GM18870 (cell line): ENCODE measurements around the gene NSD2.
A peak's percentile ranks its signal among the peaks of the same experiment; 100 is the strongest.
"Not testable (repeated sequence)": the region's sequence is repeated elsewhere in the genome, so short reads cannot be mapped to it uniquely, and the experiment has no call there.

Experiments used
- ATAC-seq: cut with Tn5 transposase; IDR thresholded peaks from one replicate; pipeline ENCODE4 v1.9.1; 2021; ENCODE audit warnings: moderate library complexity; ENCODE audit not compliant: unreplicated experiment

Gene NSD2

DNA sequence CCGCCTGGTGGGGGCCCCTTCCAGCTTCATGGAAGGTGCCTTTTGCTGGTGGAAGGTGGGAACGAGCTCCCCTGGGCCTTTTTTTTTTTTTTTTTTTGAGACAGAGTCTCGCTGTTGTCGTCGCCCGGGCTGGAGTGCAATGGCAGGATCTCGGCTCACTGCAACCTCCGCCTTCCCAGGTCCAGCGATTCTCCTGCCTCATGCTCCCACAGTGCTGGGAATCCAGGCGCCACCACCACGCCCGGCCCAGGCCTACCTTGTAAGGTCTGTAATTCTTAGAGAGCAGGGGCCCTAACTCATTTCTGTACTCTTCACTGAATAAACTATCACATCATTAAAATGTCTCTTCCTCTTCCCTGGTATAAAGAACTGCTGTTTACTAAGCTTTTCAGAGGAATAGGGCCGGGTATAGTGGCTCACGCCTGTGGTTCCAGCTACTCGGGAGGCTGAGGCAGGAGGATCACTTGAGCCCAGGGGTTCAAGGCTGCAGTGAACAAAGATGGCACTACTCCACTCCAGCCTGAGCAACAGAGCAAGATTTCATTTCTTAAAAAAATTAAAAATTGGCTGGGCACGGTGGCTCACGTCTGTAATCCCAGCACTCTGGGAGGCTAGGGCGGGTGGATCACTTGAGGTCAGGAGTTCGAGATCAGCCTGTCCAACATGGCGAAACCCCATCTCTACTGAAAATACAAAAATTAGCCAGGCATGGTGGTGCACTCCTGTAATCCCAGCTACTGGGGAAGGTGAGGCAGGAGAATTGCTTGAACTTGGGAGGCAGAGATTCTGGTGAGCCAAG is 122.7 kb downstream of the NSD2 start:
- ATAC-seq: not testable (repeated sequence)

DNA sequence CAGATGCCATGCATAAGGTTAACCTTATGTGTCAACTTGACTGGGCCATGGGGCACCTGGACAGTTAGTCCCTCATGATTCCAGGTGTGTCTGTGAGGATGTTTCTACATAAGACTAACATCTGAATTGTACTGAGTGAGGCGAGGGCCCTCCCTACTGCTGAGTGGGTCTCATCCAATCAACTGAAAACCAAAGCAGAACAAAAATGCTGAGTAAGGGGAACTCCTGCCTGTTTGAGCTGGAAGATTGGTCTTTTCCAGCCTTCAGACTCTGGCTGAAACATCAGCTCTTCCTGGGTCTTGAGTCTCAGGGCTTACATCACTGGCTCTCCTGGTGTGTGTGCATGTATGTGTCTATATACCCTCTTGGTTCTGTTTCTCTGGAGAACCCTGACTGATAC is 123.7 kb downstream of the NSD2 start:
- ATAC-seq: no peak

DNA sequence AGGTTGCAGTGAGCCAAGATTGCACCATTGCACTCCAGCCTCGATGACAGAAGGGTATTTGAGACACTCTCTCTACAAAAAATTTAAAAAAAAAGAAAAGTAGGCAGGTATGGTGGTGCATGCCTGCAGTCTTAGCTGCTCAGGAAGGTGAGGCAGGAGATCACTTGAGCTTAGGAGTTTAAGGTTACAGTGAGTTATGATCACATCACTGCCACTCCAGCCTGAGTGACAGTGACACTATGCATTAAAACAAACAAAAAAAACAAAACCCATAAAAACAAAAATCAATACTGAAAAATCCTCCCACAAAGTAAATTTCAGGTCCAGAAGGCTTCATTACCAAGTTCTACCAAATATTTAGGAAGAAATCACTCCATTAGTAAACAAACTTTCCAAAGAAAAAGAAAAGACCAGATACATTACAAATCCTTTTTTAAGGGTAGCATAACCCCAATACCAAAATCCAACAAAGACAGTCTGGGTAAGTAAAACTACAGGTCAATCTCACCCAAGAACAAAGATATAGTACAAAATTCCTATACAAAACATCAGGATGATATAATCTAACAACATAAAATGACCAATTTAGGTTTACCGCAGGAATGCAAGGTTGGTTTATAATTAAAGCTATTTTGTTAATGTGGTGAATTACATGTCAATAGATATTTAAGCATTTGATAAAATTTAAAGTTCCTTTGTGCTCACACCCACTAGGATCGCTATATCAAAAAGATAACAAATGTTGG is 125.8 kb downstream of the NSD2 start:
- ATAC-seq: no peak

DNA sequence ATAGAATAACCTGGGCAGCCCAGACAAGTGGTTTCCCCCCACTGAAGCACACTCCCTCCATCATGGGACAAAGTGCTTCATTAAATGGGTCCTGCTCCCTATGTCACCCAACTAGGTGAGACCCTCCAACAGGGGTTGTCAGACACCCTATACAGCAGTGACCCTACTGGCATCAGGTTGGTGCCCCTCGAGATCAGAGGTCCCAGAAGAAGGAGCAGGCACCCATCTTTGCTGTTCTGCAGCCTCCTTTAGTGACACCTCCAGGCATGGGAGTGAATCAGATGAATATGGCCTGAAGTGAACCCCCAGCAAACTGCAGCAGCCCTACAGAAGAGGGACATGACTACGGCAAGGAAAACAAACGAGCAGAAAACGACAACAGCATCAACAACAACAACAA is 126.5 kb downstream of the NSD2 start:
- no peak for ATAC-seq

DNA sequence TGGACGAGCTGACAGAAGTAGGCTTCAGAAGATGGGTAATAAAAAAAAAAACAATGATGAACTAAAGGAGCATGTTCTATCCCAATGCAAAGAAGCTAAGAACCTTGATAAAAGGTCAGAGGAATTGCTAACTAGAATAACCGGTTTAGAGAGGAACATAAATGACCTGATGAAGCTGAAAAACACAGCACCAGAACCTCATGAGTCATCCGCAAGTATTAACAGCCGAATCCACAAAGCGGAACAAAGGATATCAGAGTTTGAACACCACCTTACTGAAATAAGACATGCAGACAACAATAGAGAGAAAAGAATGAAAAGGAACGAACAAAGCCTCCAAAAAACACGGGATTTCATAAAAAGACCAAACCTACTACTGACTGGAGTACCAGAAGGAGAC is 127.1 kb downstream of the NSD2 start:
- no peak for ATAC-seq

DNA sequence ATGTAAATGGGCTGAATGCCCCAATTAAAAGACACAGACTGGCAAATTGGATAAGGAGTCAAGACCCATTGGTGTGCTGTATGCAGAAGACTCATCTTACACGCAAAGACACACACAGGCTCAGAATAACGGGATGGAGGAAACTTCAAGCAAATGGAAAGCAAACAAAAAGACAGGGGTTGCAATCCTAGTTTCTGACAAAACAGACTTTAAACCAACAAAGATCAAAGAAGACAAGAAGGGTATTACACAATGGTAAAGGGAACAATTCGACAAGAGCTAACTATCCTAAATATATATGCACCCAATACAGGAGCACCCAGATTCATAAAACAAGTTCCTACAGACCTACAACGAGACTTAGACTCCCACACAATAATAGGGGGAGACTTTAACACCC is 128.1 kb downstream of the NSD2 start:
- not testable (repeated sequence) for ATAC-seq

DNA sequence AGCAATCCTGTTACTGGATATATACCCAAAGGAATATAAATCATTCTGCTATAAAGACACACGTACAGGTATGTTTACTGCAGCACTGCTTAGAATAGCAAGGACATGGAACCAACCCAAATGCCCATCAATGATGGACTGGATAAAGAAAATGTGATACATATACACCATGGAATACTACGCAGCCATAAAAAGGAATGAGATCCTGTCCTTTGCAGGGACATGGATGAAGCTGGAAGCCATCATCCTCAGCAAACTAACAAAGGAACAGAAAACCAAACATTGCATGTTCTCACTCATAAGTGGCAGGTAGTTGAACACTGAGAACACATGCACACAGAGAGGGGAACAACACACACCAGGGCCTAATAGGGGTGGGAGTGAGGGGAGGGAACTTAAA is 132.2 kb downstream of the NSD2 start:
- ATAC-seq: not testable (repeated sequence)

DNA sequence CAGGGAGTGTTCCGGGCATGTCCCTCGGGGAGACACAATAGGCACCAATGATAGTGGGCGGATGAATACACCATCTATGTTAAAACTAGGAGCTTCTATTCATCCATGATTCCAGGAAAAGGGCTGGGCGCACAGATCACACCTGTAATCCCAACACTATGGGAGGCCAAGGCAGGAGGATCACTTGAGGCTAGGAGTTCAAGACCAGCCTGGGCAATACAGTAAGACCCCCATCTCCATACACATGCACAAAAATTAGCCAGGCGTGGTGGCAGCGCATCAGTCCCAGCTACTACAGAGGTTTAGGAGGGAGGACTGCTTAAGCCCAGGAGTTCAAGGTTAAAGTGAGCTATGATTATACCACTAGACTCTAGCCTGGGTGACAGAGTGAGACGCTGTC is 135.2 kb downstream of the NSD2 start:
- ATAC-seq: no peak

DNA sequence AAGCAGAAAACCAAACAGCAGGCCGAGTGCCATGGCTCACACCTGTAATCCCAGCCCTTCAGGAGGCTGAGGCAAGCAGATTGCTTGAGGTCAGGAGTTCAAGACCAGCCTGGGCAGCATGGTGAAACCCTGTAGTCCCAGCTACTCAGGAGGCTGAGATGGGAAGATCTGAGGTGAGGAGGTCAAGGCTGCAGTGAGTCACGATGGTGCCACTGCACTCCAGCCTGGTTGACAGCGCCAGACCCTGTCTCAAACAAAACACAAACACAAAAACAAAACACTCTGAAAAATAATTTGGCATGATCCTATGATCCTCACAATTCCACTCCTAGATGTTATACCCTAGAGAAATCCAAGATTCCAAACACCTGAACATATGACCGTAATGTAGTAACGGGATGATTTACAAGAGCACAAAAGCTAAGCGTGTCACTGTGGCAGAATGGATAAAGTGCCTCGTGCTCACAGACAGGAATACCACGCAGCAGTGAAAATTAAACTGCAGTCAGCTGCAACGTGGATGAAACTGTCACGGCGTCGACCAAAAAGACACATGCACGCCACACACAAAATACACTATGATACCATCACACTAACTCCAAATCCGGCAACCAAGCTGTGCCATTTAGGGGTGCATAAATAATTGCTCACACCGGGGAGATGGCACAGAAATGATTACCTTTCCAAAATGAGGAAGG is 135.9 kb downstream of the NSD2 start:
- no peak for ATAC-seq

DNA sequence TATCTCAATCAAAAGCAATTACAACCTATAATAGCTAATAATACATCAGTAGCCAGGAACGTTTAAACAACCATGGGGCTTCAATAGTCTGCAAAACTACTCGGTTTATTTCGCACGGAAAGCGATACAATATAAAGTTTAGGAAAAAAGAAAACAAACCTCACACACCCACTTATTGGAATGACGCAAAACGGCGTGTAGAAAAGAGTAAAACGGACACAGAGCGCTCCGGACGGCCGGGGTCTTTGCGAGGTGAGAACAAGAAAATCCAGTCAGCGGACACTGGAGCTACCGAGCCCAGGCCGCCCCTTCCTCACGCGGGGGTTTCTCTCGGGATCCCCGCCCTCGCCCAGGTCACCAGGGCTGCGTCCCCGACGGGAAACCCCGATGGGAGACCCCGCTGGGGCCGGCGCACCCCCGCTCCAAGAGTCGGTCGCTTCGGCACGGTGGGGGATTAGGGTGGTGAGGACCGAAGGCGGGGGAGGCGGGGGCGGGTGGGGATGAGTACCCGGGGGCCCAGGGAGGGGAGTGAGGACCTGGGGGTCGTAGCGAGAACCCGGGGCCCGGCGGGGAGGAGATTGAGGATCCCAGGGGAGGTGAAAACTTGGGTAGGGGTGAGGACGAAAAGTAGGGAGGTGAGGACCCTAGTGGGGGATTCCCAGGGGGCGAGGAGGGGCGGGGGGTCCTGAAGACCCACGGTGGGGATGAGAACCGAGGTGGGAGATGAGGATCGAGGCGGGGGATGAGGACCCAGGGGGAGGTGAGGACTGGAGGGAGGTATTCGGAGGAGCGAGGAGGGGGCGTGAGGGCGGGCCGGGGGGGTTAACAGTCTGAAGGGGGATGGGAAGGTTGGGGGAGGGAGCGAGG is 136.8 kb downstream of the NSD2 start:
- no peak for ATAC-seq

DNA sequence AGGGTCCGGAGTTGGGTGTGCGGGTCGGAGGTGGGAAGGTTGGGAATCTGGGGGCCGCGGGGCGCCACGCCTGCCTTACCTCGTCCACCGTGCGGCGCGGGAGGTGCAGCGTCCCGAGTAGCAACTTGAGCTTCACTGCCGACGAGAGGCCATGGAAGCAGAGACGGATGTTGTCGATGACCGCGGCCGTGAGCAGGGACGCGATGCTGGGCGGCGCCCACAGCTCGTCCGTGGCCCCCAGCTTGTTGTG is 137.4 kb downstream of the NSD2 start:
- ATAC-seq: no peak

DNA sequence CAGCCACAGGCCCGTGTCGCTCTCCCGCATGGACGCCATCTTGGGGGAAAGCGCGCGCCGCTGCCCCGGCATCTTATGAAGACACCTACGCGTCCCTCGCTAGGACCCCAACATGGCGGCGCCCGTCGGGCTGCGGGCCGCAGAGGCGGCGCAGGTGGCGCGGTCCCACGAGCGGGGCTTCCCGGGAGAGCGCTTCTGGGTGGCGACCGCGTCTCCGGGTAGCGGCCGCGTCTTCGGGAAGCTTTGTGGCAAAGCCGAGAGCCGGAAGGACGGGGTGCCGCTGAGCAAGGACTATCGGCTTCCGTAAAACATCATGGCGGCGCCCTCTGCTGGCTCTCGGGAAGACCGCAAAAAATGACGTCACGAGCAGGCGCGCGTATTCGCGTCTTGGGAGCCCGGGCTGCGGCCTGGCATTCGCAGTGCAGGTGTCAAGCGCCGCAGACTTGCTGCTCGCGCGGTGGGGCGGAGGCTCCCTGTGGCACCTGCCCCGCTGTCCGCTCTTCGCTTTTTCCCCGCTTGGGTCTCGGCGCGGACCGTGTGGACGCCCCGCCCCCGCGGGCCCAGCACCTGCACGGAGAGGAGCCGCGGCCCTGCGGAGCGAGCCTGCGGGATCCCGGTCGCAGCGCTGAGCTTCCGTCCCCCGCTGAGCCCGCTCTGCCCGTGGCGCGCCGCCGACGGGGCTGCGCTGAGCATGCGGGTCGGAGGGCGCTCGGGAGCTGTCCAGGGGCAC is 137.9 kb downstream of the NSD2 start, which contains the start of gene NELFA:
NELFA (minus strand) TSS at position 54 of the 730 bp plus-strand sequence; CDS start at position 39, 15 bp downstream.
- peak; percentile 79 for ATAC-seq

DNA sequence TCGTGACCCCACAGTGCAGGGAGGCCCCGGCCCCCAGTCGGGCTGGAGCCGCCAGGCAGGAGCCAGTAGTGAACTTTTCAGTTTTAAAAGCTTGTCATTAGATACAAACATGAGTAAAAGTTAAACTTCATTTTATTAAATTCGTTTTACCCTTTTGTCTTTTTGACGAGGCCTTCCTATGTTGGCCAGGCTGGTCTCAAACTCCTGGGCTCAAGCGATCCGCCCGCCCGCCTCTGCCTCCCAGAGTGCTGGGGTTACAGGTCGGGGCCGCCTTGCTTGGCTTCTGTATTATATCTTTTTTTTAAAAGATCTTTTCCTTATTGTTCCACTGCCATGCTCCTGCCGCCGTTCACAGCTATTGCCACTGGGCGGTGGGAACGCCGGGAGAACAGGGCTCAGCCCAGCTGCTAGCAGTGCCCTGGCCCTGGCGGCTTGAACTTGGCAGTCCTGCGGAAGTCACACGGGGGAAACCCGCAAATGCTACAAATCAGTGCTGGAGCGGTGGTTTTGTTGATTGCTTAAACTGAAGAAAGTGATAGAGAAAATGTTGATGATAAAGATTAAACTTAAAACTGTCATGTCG is 138.5 kb downstream of the NSD2 start:
- peak; percentile 15 for ATAC-seq

DNA sequence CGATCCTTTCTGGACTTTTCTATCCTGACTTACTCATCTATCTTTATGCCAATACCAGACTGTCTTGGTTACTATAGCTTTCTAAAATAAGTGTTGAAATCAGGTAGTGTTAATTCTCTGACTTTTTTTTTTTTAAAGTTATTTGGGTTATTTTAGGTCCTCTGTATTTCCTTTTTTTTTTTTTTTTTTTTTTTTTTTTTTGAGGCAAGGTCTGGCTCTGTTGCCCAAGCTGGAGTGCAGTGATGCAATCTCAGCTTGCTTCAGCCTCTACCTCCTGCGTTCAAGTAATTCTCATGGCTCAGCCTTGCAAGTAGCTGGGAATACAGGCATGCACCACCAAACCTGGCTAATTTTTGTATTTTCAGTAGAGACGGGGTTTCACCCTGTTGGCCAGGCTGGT is 140.4 kb downstream of the NSD2 start:
- no peak for ATAC-seq

DNA sequence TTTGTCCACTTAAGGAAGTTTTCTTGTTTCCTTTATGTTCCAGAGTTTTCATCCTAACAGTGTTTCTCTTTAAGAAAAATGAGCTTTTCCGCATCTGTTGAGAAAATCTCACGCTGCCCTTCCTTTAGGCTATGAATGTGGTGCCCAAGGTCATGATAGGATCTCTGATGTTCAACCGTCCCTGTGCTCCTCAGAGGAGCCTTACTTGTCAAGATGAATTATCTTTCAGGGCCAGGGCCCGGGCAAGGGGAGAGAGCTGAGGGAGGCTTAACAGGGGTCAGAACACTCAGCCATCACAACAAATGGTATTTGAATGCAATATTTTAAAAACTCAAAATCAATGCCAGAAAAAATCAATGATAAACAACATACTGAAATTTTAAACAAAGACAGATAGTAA is 143.8 kb downstream of the NSD2 start:
- no peak for ATAC-seq

DNA sequence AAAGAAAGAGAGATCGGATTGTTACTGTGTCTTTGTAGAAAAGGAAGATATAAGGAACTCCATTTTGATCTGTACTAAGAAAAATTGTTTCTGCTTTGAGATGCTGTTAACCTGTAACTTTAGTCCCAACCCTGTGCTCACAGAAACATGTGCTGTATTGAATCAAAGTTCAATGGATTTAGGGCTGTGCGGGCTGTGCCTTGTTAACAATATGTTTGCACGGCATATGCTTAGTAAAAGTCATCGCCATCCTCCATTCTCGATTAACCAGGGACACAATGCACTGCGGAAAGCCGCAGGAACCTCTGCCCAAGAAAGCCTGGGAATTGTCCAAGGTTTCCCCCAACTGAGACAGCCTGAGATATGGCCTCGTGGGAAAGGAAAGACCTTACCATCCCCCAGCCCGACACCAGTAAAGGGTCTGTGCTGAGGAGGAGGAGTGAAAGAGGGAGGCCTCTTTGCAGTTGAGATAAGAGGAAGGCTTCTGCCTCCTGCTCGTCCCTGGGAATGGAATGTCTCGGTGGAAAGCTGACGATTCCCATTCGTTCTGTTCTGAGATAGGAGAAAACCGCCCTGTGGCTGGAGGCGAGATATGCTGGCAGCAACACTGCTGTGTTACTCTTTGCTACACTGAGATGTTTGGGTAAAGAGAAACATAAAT is 150.3 kb downstream of the NSD2 start:
- not testable (repeated sequence) for ATAC-seq

DNA sequence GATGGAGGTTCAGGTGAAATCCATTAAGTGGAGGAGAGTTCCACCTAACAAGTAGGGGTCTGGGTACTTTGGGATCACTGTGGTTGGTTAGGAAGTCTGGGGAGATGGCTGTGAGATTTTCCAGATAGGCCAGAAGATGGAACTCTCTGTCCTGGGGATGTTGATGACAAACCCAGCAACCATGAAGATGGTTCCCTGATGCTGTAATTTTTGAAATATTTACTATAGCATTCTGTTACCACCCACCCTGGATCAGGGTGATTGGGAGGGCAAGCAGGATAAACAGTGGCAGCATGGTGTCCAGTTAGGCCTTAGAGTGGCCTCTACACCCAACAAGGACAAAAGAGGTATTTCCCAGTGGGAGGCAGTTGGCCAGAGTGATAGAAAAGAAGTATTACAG is 153.5 kb downstream of the NSD2 start:
- no peak for ATAC-seq

DNA sequence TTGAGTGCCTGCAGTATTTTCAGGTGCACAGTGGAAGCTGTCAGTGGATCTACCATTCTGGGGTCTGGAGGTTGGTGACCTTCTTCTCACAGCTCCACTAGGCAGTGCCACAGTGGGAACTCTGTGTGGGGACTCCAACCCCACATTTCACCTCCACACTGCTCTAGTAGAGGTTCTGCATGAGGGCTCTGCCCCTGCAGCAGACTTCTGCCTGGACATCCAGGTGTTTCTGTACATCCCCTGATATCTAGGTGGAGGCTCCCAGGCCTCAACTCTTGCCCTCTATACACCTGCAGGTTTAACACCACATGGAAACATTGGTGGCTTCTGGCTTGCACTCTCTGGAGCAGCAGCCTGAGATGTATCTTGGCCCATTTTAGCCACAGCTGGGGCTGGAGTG is 154.6 kb downstream of the NSD2 start:
- no peak for ATAC-seq

DNA sequence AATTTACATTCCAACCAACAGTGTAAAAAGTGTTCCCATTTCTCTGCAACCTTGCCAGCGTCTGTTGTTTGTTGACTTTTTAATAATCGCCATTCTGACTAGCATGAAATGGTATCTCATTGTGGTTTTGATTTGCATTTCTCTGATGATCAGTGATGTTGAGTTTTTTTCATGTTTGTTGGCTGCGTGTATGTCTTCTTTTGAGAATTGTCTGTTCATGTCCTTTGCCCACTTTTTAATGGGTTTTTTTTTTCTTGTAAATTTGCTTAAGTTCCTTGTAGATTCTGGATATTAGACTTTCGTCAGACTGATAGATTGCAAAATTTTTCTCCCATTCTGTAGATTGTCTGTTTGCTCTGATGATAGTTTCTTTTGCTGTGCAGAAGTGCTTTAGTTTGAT is 155.9 kb downstream of the NSD2 start:
- not testable (repeated sequence) for ATAC-seq
